Sciatic nerve (tissue), 2 donors: ENCODE results near the gene LRRC3. TPM values are rescaled to one million over a fixed set of nuclear protein-coding genes. Genes with fewer than 3 reads are reported as not detected.
A peak's percentile ranks its signal among the peaks of the same experiment; 100 is the strongest.

Experiments
- ATAC-seq: fragments of 200-7000 bp; cut with Tn5 transposase; one replicate; pipeline ENCODE4 v1.9.1; 2020; ENCODE audit warnings: mild to moderate bottlenecking, moderate library complexity
- DNase-seq: peaks from one replicate; pipeline ENCODE4 v3.0.0-alpha.2; 2020; ENCODE audit warnings: low spot score
- intact Hi-C: fragments of 100-400 bp; cut with DNase I; formaldehyde crosslinking; loops from one replicate; pipeline ENCODE4 v1.14.2; 2022
- total RNA-seq: library from RNA; stranded (reverse); fragmentation: NEBNext Ultra II Directional; extraction: Animal tissue kit (Norgen Biotek cat#: 25700); gene quantifications from one replicate; pipeline ENCODE4 v1.2.1, GENCODE V29; 2021
- donor health status: DM: no; HTN: no; CAD: no.
- donor health status: DM: no; HTN: no; CAD: no.

Gene LRRC3
- total RNA-seq, 1 donor from 2014 or later = 6.8 TPM

DNA sequence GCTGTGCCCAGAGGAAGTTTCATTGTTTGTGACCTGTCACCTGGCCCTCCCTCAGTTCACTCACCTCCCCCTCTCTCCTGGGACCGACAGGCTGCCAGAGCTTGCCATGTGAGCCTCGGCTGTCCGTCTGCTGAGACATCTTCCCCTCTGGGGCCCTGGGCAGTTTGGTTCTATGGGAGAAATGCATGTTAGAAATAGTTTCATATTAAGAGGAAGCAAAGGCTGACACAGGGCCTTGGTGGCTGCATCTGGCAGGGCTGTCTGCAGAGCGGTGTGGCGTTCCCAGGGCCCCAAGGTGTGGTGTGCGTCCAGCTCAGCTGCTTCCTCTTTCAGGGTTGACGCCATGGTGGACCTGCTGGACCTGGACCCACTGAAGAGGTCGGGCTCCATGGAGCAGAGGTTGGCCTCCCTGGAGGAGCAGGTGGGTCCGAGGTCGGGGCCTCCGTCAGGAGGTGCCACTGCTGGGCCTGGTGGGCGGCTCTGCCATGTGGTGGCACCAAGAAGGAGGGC, 31.9 kb upstream of the LRRC3 start:
- peak; percentile 36 for DNase-seq
- no peak for ATAC-seq
- intact Hi-C loops = no loop called here

DNA sequence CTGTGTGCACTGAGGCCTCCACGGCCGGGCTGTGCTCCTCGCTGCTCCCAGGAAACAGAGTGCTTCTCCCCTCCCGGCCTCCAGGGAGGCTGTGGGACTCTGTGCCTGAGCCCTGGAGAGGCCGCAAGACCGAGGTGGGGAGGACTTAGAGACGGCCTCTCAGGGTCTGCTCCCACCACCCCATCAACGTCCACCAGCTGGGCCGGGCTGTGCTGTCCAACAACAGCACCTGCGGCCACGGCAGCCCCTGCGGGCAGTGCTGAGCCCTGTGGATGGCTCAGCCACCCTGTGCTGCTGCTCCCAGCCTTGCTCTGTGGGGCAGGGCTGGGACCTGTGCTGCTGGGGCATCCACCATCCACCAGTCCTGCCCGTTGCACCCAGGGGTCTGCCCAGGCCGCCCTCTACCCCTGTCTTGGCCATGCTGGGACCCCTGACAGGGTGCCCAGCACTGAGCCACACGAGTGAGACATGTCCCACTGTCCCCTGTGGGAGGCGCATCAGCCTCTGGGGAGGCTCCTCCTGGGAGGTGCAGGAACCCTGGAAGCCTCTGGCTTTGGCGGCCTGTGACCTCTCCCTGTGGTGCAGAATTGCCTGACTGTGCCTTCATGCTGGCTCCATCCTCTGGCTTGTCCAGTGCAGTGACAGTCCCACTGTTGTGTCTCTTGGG, 31.2 kb upstream of the LRRC3 start:
- ATAC-seq (no peak), DNase-seq (no peak)
- intact Hi-C loops = no loop called here

DNA sequence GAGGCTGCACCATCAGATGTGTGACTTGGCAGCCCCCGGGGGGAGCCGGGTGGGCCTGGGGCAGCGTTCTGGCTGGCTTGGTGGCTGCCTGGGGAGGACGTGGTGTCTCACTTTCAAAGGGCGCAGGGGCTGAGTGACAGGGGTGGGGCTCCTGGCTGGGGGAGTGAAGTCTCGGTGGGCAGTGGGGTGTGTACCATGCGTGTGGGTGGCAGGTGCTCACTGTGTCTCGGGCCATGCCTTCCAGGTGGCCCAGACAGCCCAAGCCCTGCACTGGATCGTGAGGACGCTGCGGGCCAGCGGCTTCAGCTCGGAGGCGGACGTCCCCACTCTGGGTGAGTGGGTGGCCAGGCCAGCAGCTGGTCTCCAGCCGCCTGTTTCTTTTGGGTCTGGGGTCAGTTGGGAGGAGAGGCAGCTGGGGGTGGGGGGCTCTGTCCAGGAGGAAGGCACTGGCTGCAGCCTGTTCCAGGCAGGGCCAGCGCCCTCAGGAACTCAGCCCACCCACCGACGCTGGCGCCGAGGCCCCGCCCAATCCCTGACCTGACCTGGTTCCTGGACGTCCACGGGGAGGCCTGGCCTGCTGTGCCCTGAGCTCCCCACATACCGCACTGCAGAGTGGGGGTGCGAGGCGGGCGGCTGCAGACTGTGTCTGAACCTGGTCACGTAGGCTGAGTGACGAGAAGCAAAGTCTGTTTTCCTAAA, 30.6 kb upstream of the LRRC3 start:
- intact Hi-C loops = no loop called here
- ATAC-seq (no peak), DNase-seq (peak; percentile 46)

DNA sequence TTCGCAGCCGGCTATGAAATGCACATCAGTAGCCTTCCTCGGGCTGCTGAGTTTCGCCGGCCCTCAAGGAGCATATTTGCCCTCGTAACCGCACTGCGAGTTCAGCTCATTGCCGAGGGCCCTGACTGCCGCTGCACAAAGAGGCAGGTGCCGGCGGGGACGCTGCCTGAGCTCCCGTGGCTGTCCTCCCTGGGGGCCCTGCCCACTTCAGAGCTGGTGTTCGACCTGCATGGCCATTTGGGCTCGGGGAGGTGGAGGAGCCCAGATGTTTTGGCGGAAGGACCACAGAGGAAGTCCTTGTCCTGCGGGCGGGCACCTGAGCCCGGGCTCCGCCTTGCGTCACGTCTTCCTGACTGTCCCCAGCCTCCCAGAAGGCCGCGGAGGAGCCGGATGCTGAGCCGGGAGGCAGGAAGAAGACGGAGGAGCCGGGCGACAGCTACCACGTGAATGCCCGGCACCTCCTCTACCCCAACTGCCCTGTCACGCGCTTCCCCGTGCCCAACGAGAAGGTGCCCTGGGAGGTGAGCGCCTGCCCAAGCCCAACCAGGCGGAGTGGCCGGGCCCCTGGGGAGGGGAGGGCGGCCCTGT, 29.9 kb upstream of the LRRC3 start:
- intact Hi-C loops = no loop called here
- ATAC-seq = no peak
- DNase-seq = peak; percentile 49

DNA sequence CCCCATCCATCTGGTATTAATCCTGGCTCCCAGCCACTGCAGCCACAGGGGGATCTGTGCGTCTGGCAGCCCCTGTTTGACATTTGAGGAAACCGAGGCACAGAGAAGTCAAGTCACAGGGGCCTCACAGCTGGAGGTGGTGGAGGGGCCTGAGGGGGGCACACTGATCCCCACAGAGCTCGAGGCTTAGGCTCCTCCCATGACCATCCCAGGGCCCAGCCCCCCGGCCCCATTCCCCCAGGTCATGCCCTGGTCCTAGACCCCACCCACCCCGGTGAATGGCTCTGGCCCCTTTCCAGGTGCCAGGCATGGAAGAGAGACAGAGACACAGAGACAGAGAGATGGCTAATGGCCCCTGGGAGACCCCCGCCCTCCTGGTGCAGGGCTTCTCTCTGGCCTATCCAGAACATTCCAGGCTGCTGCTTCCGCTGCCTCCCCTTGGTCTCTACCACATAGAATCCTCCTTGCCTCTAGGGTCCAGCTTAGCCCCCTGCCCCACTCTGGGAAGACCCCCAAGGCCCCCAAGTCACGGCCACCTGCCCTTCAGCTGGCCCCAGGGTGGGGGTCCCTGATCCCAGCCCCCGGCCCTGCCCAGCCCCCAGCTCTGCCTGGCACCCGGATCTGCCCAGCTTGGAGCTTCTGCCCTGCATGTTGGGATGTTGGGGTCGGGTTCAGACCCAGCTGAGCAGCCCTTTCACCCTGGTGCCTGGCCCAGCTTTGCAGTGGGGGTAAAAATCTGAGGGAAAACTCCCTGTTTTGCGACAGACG, 29.2 kb upstream of the LRRC3 start:
- ATAC-seq = no peak
- intact Hi-C loops = no loop called here
- peak; percentile 35 for DNase-seq

DNA sequence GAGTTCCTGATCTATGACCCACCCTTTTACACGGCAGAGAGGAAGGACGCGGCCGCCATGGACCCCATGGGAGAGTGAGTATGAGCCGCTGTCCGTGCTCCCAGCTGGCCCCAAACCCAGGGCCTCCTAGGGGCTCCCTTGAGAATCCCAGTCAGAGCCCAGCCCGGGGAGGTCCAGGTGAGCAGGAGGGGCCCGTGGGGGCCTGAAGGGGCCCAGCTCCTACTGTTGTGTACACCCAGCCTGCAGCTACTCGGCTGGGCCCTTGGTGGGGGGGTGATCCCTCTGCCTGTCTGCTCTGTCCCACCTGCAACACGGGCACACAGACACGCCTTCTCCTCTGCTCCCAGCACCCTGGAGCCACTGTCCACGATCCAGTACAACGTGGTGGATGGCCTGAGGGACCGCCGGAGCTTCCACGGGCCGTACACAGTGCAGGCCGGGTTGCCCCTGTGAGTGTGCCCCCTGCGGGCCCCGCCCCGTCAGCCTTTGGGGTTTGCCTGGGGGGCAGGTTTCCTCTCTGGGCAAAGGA, 28.6 kb upstream of the LRRC3 start:
- DNase-seq (peak; percentile 53), ATAC-seq (peak; percentile 26)
- intact Hi-C loops = no loop called here

DNA sequence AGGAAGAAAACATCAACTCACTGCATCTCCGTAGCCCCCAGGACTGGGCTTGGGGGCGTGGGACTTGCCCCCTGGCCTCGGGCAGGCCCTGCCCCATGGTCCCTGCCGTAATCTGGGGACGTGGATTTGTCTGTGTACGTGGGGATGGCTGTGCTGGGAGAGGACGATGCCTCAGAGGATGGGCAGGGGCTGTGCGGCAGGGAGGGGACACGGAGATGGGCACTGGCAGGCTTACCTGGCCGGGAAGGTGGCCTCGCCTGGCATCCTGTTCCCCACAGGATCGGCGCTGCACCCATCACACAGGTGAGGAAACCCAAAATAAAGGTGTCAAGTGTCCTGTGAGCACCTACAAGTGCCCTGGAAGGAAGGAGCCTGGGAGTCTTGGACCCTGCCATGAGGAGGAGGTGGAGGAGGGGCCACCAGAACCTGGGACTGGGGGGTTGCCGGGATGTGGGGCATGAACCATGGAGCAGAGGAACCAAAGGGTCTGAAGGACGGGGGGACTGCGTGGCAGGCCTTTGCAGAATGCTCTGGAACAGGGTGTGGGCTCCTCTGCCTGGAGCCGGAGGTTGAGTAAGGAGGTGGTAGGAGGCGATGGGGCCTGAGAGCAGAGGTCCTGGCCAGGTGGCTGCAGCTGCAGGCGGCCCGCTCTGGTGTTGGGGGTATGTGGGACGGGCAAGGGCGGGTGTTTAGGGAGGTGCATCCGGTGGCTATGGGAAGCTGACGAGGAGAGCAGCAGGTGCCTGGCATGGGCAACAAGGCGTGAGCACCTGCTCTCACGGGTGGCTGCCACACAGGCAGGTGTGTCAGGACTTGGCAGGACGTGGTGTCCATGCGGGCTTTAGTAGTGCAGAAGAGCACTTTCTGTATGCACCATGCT, 27.8 kb upstream of the LRRC3 start:
- DNase-seq (peak; percentile 43), ATAC-seq (no peak)
- intact Hi-C loops = no loop called here

DNA sequence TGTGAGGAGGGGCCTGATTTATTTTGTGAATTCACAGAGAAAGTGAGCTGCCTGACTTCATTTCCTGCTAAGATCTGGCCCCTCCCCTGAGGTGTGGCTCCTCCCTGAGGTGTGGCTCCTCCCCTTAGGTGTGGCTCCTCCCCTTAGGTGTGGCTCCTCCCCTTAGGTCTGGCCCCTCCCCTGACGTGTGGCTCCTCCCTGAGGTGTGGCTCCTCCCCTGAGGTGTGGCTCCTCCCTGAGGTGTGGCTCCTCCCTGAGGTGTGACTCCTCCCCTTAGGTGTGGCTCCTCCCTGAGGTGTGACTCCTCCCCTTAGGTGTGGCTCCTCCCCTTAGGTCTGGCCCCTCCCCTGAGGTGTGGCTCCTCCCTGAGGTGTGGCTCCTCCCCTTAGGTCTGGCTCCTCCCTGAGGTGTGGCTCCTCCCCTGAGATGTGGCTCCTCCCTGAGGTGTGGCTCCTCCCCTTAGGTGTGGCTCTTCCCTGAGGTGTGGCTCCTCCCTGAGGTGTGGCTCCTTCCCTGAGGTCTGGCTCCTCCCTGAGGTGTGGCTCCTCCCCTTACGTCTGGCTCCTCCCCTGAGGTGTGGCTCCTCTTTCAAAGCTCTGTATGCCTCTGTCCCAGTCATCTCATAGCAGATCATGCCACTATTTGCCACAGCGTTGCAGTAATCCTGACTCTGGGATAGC, 26.9 kb upstream of the LRRC3 start:
- DNase-seq (peak; percentile 47), ATAC-seq (no peak)
- intact Hi-C loops = no loop called here

DNA sequence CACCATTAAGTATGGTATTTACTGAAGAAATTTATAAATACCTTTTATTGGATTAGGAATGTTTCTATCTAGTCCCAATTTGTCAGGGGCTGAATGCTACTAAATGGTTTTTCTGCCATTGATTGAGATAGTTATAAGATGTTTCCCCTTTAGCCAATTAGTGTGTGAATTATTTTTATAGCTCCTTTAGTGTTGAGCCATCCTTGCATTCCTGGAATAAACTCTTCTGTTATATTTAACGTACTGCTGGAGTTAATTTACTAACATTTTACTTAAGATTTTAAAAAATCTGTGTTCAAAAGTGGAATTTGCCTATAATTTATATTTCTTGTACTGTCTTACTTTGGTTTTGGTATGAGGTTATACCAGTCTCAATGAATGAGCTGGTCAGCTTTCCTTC, 25.4 kb upstream of the LRRC3 start:
- ATAC-seq (no peak), DNase-seq (no peak)
- intact Hi-C loops = no loop called here

DNA sequence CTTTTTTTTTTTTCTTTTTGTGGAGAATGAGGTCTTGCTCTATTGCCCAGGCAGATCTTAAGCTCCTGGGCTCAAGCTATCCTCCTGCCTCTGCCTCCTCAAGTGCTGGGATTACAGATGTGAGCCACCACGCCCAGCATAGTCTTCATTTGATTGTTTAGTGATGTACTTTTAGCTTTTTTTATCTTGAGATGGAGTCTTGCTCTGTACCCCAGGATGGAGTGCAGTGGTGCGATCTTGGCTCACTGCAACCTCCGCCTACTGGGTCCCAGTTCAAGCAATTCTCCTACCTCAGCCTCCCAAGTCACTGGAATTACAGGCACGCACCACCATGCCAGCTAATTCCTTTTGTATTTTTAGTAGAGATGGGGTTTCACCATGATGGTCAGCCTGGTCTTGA, 24.0 kb upstream of the LRRC3 start:
- intact Hi-C loops = no loop called here
- DNase-seq (peak; percentile 12), ATAC-seq (no peak)

DNA sequence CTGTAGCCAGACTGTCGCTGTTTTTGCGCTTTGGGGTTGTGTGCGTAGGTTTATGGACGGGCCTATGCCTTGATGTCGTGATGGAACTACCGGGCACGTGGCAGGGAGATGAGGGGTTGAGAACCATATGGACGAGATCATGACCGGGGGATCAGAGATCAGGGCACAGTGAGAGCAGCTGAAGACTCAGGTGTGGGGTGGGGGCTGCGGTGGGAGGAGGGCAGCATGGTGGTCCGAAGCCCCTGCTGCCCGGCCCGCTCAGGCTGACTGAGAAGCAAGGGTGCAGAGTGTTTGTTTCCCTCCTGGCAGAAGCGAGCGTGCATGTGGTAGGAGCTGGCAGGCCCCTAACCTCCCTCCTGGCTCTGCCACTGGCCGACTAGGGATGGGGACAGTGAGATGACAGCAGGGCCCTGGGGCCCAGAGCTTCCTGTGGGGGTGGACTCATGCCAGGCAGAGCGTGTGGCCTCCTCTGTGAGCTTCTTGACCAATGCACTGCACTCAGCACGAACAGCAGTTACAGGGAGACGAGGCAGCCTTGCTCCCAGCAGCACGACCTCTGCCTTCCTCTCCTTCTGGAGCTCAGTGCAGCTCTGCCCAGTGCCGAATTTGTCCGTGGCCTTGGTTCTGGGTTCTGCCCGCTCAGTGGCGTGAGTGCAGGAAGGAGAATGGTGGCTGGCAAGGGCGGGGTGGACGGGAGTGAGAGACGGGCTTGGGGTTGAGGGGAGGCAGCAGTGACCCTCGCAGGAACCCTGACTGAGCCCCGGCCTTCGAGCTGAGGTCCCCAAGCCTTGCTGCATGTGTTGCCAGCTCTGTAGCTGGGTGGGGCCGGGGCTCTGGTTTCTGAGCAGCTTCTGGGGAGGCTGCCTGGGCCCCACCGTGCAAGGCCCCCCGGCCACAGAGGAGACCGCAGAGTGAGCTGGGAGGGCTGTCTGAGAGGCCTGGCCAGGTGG, 22.2 kb upstream of the LRRC3 start:
- ATAC-seq = no peak
- peak; percentile 40 for DNase-seq
- intact Hi-C loops = no loop called here

DNA sequence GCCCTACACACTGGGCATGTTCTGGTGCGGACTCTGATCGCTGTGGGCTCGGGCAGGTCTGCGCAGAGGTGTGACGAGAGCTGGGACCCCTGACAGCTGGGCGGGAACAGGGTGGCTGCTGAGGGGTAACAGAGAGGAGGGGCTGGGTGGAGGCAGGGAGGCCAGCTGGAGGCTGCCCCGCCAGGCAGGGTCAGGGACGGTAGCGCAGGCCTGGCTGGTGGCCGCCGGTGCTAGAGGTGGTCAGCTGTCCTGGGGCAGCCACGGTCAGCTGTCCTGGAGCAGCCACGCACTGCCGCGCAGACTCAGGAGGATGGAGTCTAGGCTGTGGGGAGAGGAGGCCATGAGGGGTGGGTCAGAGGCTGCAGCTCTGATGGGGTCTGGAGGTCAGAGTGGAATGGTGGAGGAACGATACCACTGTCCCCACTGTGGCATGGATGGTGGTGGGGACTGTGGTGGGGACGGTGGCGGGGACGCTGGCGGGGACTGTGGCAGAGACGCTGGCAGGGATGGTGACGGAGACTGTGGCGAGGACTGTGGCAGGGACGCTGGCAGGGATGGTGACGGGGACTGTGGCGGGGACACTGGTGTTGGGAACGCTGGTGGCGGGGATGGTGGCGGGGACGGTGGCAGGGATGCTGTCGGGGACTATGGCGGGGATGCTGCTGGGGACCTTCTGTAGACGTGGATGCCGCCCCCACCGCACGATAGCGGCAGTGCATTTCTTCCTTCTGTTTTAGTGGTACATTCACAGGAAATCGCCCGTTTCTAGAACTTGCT, 21.3 kb upstream of the LRRC3 start:
- ATAC-seq (no peak), DNase-seq (peak; percentile 50)
- intact Hi-C loops = no loop called here

DNA sequence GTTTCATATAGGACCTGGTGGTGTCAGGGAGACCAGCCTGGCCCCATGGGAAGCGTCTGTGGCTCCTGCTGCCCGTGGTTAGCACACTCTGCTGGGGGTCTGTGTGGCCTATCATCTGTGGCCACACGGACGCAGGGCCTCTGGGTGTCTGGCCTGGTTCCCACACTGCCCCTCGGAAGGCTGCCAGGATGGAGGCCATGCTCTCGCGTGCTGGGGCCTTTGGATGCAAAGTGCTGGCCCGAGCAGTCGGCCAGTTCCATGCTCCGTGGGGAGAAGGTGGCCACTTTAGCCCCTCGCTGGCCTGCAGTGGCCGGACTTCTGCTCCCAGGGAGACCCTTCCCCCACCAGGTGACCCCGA, 20.8 kb upstream of the LRRC3 start:
- intact Hi-C loops = no loop called here
- no peak for DNase-seq

DNA sequence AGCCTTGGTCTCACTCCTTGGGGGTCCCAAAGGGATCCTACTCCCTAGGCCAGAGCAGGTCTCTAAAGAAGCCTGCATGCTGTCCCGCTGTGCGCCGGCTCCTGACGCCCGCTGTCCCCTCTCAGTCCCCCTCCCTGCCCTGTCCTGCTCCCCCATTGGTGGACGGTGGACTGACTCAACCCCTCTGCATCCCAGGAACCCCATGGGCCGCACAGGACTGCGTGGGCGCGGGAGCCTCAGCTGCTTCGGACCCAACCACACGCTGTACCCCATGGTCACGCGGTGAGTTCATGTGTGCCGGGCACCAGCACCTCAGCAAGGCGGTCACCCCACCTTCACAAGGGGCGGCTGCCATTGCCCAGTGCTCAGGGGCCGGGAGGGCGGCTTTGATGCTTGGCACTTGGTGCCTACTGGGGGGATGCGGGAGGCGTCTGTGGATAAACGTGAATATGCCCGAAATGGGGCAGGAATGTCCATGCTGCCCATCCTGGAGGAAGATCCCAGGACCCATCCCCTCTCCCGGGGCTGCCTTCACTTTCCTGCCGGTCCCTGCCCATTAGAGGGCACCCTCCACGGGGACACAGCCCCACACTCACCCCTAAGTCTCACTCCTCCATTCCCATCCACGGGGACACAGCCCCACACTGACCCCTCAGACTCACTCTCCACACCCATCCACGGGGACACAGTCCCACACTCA, 20.2 kb upstream of the LRRC3 start:
- no peak for ATAC-seq
- intact Hi-C loops = no loop called here
- DNase-seq = peak; percentile 48

More for the DNA sequence above, 20.8 kb upstream of the LRRC3 start:
- ATAC-seq = no peak

DNA sequence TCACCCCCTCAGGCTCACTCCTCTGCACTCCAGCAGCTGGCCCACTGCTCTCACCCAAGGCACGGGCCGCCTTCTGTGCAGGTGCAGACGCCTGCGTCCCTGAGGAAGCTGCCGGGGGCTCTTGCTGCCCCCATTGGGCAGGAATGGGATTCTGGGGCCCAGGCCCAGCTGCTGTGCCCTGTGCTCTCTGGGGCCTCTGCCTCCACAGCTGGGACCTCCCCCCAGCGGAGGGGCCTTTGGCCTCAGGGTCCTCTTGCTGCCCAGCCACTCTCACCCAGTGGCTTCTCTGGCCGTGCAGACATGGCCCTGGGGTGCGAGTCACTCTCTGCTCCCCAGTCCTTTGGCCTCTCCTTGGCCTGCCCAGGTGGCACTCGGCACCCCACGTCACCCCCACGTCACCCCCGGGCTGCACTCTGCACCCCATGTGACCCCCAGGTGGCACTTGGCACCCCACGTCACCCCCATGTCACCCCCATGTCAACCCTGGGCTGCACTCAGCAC, 19.1 kb upstream of the LRRC3 start:
- intact Hi-C loops = no loop called here
- ATAC-seq = no peak
- DNase-seq = peak; percentile 27
